K562 (cell line): ENCODE measurements around the gene ADAM10. TPM values are rescaled to one million over a fixed set of nuclear protein-coding genes. Genes with fewer than 3 reads are reported as not detected.

Source experiments
- ATAC-seq: fragments of 200-7000 bp; cut with Tn5 transposase; 3 replicates; pipeline ENCODE4 v1.9.1; 2020; ENCODE audit warnings: moderate library complexity
- BruUV-seq: library from RNA; stranded (reverse); fragments of 400-500 nt; replicated peaks from 2 replicates; lab custom pipeline; 2021; lab: Mats Ljungman, UMichigan
- CTCF ChIA-PET: fragments of 300-600 bp; formaldehyde crosslinking; extraction: SDS; loops from one replicate; lab custom pipeline; 2021; ENCODE audit warnings: low intra/inter-chr PET ratio; lab: Yijun Ruan, JAX
- POLR2A ChIA-PET: fragments of 300-600, 350-650 bp; sonication (Branson Sonifier 250); formaldehyde crosslinking; extraction: SDS; loops from one replicate; lab custom pipeline; 2021; ENCODE audit warnings: antibody characterized with exemption, inconsistent platforms; lab: Yijun Ruan, JAX
- DNase-seq, 4 experiments: peaks; one replicate each; pipeline versions ENCODE4 v3.0.0 to v3.0.0-alpha.2; 2011 to 2018; ENCODE audit warnings: low spot score in 3 of 4, mixed read lengths in 3 of 4; ENCODE audit errors: extremely low read depth in 1 of 4
- FAIRE-seq: peaks from 2 replicates; lab custom pipeline; 2011; peaks lifted over from hg19 to GRCh38; lab: Jason Lieb, UNC
- H2AFZ ChIP-seq: 2 replicates; pipeline ENCODE4 v1.6.0; 2011; ENCODE audit warnings: low read depth, low read length, control low read depth, inconsistent platforms
- H3K27ac ChIP-seq: fragments of 200-600 bp; 3 replicates; pipeline ENCODE4 v1.8.0; 2011; ENCODE audit warnings: low read depth, mild to moderate bottlenecking, control low read depth, inconsistent platforms, low read length, moderate library complexity, mixed read lengths; ENCODE audit errors: extremely low read depth
- H3K27me3 ChIP-seq, 2 experiments: fragments of 300-600 bp in 1 of 2; 2 replicates in 1 of 2; 3 replicates in 1 of 2; pipeline versions ENCODE4 v1.6.0 to v1.8.0; 2011; ENCODE audit warnings: inconsistent platforms in 2 of 2, low read length in 2 of 2, mild to moderate bottlenecking in 1 of 2, mixed read lengths in 1 of 2, moderate library complexity in 1 of 2; ENCODE audit not compliant: control insufficient read depth in 2 of 2, insufficient read depth in 2 of 2
- H3K36me3 ChIP-seq: fragments of 300-600 bp; 3 replicates; pipeline ENCODE4 v1.8.0; 2011; ENCODE audit warnings: mild to moderate bottlenecking, low read length, inconsistent platforms; ENCODE audit not compliant: control insufficient read depth, insufficient read depth
- H3K4me1 ChIP-seq, 2 experiments: fragments of 200-600 bp in 1 of 2; replicated peaks in 1 of 2; 2 replicates in 1 of 2; 3 replicates in 1 of 2; pipeline versions ENCODE4 v1.5.1 to v1.8.0; 2011; ENCODE audit warnings: inconsistent platforms in 2 of 2, low read length in 2 of 2, mild to moderate bottlenecking in 1 of 2, mixed read lengths in 1 of 2, moderate library complexity in 1 of 2; ENCODE audit not compliant: control insufficient read depth in 2 of 2, insufficient read depth in 2 of 2
- H3K4me2 ChIP-seq: 2 replicates; pipeline ENCODE4 v1.6.1; 2011; ENCODE audit warnings: low read length, control low read depth, inconsistent platforms, mixed read lengths; ENCODE audit not compliant: insufficient read depth
- H3K4me3 ChIP-seq: fragments of 200-600 bp; sonication (generic), shearing (Covaris generic); 2 replicates; pipeline ENCODE4 v1.5.1; 2016; ENCODE audit warnings: control low read depth, inconsistent platforms
- H3K79me2 ChIP-seq: fragments of 200-600 bp; 3 replicates; pipeline ENCODE4 v1.8.0; 2011; ENCODE audit warnings: low read length, inconsistent platforms; ENCODE audit not compliant: control insufficient read depth, insufficient read depth
- H3K9ac ChIP-seq, 2 experiments: 2 replicates each; pipeline versions ENCODE4 v1.6.0 to v1.6.1; 2011; ENCODE audit warnings: low read depth in 2 of 2, low read length in 2 of 2, control low read depth in 1 of 2, inconsistent platforms in 1 of 2, mild to moderate bottlenecking in 1 of 2, mixed read lengths in 1 of 2; ENCODE audit not compliant: insufficient read depth in 1 of 2
- H3K9me1 ChIP-seq: one replicate; pipeline ENCODE4 v1.6.0; 2011; ENCODE audit warnings: inconsistent platforms, mild to moderate bottlenecking, low read length, moderate library complexity; ENCODE audit not compliant: control insufficient read depth, insufficient read depth
- H3K9me3 ChIP-seq: replicated peaks from 2 replicates; pipeline ENCODE4 v1.5.1; 2011; ENCODE audit warnings: low read depth, low read length, inconsistent platforms; ENCODE audit not compliant: control insufficient read depth, insufficient read depth
- H4K20me1 ChIP-seq: replicated peaks from 2 replicates; pipeline ENCODE4 v1.6.1; 2011; ENCODE audit warnings: low read length, inconsistent platforms, mixed read lengths; ENCODE audit not compliant: control insufficient read depth, insufficient read depth
- ARNT ChIP-seq, 2 experiments: fragments of 450-650 bp; IDR thresholded peaks; 2 replicates each; pipeline ENCODE4 v1.6.1; 2016; ENCODE audit warnings: mild to moderate bottlenecking in 1 of 2
- BCOR ChIP-seq: fragments of 450-650 bp; IDR thresholded peaks from 2 replicates; pipeline ENCODE4 v1.6.1; 2016
- CBFB ChIP-seq: sonication (generic); formaldehyde crosslinking; IDR thresholded peaks from 2 replicates; pipeline ENCODE4 v1.4.0; 2020; ENCODE audit warnings: mild to moderate bottlenecking, missing genetic modification reagents
- EP300 ChIP-seq: IDR thresholded peaks from 2 replicates; pipeline ENCODE4 v1.6.1; 2012; ENCODE audit warnings: low read length, improper control_type of control experiment
- HDAC2 ChIP-seq: fragments of 450-650 bp; IDR thresholded peaks from 2 replicates; pipeline ENCODE4 v1.6.1; 2016; ENCODE audit warnings: mild to moderate bottlenecking
- HIVEP1 ChIP-seq: fragments of 250-450 bp; sonication (Bioruptor Pico); IDR thresholded peaks from 2 replicates; pipeline ENCODE4 v1.4.0; 2020; ENCODE audit warnings: mild to moderate bottlenecking
- ZNF140 ChIP-seq: fragments of 250-450 bp; sonication (Bioruptor Pico); IDR thresholded peaks from 2 replicates; pipeline ENCODE4 v1.8.0; 2021; ENCODE audit warnings: moderate library complexity, mild to moderate bottlenecking, inconsistent platforms
- ZNF239 ChIP-seq: fragments of 250-450 bp; sonication (Bioruptor Pico); IDR thresholded peaks from 2 replicates; pipeline ENCODE4 v1.4.0; 2020; ENCODE audit warnings: mild to moderate bottlenecking
- WGBS: fragments of 100-300 bp; shearing (Covaris generic); methylation state at CpG from one replicate; pipeline ENCODE4 v1.1.6; 2016; ENCODE audit warnings: low coverage, mixed read lengths; ENCODE audit not compliant: insufficient coverage; ENCODE audit errors: missing lambda C conversion rate; 5-methylcytosine and 5-hydroxymethylcytosine counted together
- in situ Hi-C: fragments of 300-500 bp; cut with MboI; formaldehyde crosslinking; loops from 4 replicates; pipeline ENCODE4 v1.15.0; 2018; ENCODE audit warnings: inconsistent platforms, mixed read lengths
- intact Hi-C: fragments of 100-400 bp; cut with micrococcal nuclease; formaldehyde crosslinking; loops from 2 replicates; pipeline ENCODE4 v1.14.2; 2022
- polyA plus RNA-seq, 8 experiments: library from polyadenylated mRNA; depleted of rRNA in 4 of 8; stranded (reverse) in 5 of 8; unstranded in 3 of 8; fragments of >200 nt; fragmentation: Nextera tagmentation in 2 of 8; fragmentation: Illumina TruSeq in 1 of 8; extraction: Ambion mirVana in 2 of 8; extraction: Trizol in 1 of 8; gene quantifications; 2 replicates each; pipeline versions ENCODE4 v1.2.1 to v1.2.3, GENCODE V29; 2011 to 2014; ENCODE audit warnings: inconsistent platforms in 1 of 8, missing spikeins in 1 of 8
- total RNA-seq, 7 experiments: library from RNA; depleted of rRNA in 6 of 7; stranded (reverse); fragments of >200 nt in 6 of 7; fragmentation: Illumina TruSeq in 2 of 7; extraction: Trizol in 2 of 7; gene quantifications; 2 replicates each; pipeline versions ENCODE4 v1.2.1 to v1.2.3, GENCODE V29; 2011 to 2021; ENCODE audit warnings: low replicate concordance in 1 of 7
- TF ChIP-seq, protein P1 (sequence below): IDR thresholded peaks from 2 replicates; pipeline ENCODE4 v1.6.1; 2011; ENCODE audit not compliant: insufficient read length; ENCODE audit errors: extremely low read depth
- TF ChIP-seq, protein P2 (sequence below): fragments of 250-450 bp; sonication (Bioruptor Pico); IDR thresholded peaks from 2 replicates; pipeline ENCODE4 v1.4.0; 2020
- TF ChIP-seq, protein P3 (sequence below): fragments of 250-450 bp; sonication (Bioruptor Pico); IDR thresholded peaks from 2 replicates; pipeline ENCODE4 v1.5.0; 2021; ENCODE audit warnings: mild to moderate bottlenecking, borderline replicate concordance

ADAM10 gene
- total and polyA plus RNA-seq, 9 of the 15 experiments (the other 6 are each of a cell fraction or from before 2014, with no cell fraction given) = 11.9 to 152 (median 57.3) TPM

DNA sequence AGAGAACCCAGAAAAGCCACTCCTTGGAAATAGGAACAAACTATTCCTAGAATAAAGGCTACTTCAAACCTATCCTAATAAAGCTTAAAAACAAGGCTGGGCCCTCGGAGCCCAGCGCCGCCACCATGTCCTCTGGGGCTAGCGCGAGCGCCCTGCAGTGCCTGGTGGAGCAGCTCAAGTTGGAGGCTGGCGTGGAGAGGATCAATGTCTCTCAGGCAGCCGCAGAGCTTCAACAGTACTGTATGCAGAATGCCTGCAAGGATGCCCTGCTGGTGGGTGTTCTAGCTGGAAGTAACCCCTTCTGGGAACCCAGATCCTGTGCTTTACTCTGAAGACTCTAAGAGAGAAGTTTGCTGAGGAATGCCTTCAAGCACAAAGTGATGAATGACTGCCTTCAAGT is 63.2 kb downstream of the ADAM10 start:
- H3K36me3 ChIP-seq = peaks cover 9% of the 10 kb centered on the region; the same call in 2 of the 3 replicates
- ATAC-seq = no peak
- H3K4me1 ChIP-seq = peaks cover 3 to 8% of the 10 kb centered on the region in 2 experiments; a peak in 3 of 5 replicates
- TF ChIP-seq, protein P1, sequence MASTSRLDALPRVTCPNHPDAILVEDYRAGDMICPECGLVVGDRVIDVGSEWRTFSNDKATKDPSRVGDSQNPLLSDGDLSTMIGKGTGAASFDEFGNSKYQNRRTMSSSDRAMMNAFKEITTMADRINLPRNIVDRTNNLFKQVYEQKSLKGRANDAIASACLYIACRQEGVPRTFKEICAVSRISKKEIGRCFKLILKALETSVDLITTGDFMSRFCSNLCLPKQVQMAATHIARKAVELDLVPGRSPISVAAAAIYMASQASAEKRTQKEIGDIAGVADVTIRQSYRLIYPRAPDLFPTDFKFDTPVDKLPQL = no peak
- TF ChIP-seq CBFB = no peak
- no peak for TF ChIP-seq ZNF140
- TF ChIP-seq HDAC2 = no peak
- TF ChIP-seq, protein P2, sequence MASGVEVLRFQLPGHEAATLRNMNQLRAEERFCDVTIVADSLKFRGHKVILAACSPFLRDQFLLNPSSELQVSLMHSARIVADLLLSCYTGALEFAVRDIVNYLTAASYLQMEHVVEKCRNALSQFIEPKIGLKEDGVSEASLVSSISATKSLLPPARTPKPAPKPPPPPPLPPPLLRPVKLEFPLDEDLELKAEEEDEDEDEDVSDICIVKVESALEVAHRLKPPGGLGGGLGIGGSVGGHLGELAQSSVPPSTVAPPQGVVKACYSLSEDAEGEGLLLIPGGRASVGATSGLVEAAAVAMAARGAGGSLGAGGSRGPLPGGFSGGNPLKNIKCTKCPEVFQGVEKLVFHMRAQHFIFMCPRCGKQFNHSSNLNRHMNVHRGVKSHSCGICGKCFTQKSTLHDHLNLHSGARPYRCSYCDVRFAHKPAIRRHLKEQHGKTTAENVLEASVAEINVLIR (CRISPR knock-in tag) = no peak
- TF ChIP-seq ARNT (IDR thresholded peaks at IDR 0.05) = no peak
- no peak for TF ChIP-seq BCOR
- TF ChIP-seq, protein P3, sequence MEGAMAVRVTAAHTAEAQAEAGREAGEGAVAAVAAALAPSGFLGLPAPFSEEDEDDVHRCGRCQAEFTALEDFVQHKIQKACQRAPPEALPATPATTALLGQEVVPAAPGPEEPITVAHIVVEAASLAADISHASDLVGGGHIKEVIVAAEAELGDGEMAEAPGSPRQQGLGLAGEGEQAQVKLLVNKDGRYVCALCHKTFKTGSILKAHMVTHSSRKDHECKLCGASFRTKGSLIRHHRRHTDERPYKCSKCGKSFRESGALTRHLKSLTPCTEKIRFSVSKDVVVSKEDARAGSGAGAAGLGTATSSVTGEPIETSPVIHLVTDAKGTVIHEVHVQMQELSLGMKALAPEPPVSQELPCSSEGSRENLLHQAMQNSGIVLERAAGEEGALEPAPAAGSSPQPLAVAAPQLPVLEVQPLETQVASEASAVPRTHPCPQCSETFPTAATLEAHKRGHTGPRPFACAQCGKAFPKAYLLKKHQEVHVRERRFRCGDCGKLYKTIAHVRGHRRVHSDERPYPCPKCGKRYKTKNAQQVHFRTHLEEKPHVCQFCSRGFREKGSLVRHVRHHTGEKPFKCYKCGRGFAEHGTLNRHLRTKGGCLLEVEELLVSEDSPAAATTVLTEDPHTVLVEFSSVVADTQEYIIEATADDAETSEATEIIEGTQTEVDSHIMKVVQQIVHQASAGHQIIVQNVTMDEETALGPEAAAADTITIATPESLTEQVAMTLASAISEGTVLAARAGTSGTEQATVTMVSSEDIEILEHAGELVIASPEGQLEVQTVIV (CRISPR knock-in tag) = no peak
- no peak for TF ChIP-seq ZNF239 (CRISPR knock-in tag)
- no peak for TF ChIP-seq HIVEP1
- TF ChIP-seq EP300 = no peak
- H3K79me2 ChIP-seq = peaks cover 89% of the 10 kb centered on the region
- in situ Hi-C loops = no loop called here
- intact Hi-C loops = no loop called here
- 99% methylated on average over 8 of the region's 8 CpGs for WGBS
- no peaks in the 10 kb centered on the region for H3K27me3 ChIP-seq
- H3K4me3 ChIP-seq = no peak overlapping the region
- no peak overlapping the region for H3K4me2 ChIP-seq
- POLR2A ChIA-PET = interaction anchor here (0.7 kb wide), 1 partner anchor 913 kb away, joined by 4 read pairs; no protein-coding TSS in a partner anchor
- H2AFZ ChIP-seq = no peak overlapping the region
- BruUV-seq = no TSS peak
- no peak overlapping the region for H3K9ac ChIP-seq
- CTCF ChIA-PET = no interaction called here
- peaks cover 4% of the 10 kb centered on the region; the same call in 1 of the 2 replicates for H4K20me1 ChIP-seq
- no peak for DNase-seq
- FAIRE-seq = no peak
- no peaks in the 10 kb centered on the region for H3K9me1 ChIP-seq
- H3K9me3 ChIP-seq = no peaks in the 10 kb centered on the region
- H3K27ac ChIP-seq = no peak overlapping the region
